GM12878 (cell line): ENCODE results near the gene CD101. TPM values are rescaled to one million over a fixed set of nuclear protein-coding genes. Genes with fewer than 3 reads are reported as not detected.

Experiments
- ASH2L ChIP-seq: fragments of 300-600, 200-600 bp; sonication (generic); IDR thresholded peaks from 2 replicates; pipeline ENCODE4 v1.6.1; 2017; ENCODE audit warnings: low read depth, mild to moderate bottlenecking, borderline replicate concordance
- BACH1 ChIP-seq: fragments of 450-650 bp; IDR thresholded peaks from 2 replicates; pipeline ENCODE4 v1.6.1; 2017; ENCODE audit warnings: mild to moderate bottlenecking, borderline replicate concordance
- BRCA1 ChIP-seq: IDR thresholded peaks from 2 replicates; pipeline ENCODE4 v1.6.1; 2011; ENCODE audit warnings: low read depth, low read length, improper control_type of control experiment
- CBFB ChIP-seq: IDR thresholded peaks from 2 replicates; pipeline ENCODE4 v1.6.1; 2016; ENCODE audit warnings: antibody characterized with exemption, low read depth
- EGR1 ChIP-seq, 2 experiments: IDR thresholded peaks; 1 replicate in 1 of 2; 2 replicates in 1 of 2; pipeline ENCODE4 v1.6.1; 2011 to 2012; ENCODE audit warnings: low read depth in 2 of 2, low read length in 2 of 2, borderline replicate concordance in 1 of 2, mild to moderate bottlenecking in 1 of 2, moderate library complexity in 1 of 2
- FOS ChIP-seq: IDR thresholded peaks from 3 replicates; pipeline ENCODE4 v1.6.1; 2011; ENCODE audit warnings: borderline replicate concordance; ENCODE audit not compliant: insufficient read length; ENCODE audit errors: extremely low read depth
- HDGF ChIP-seq: fragments of 450-650 bp; IDR thresholded peaks from 2 replicates; pipeline ENCODE4 v1.6.1; 2016; ENCODE audit warnings: antibody characterized with exemption
- NR2C2 ChIP-seq: IDR thresholded peaks from 2 replicates; pipeline ENCODE4 v1.6.1; 2011; ENCODE audit warnings: borderline replicate concordance, low read depth; ENCODE audit not compliant: control insufficient read depth, insufficient read length
- SIN3A ChIP-seq: IDR thresholded peaks from 2 replicates; pipeline ENCODE4 v1.6.1; 2012; ENCODE audit warnings: low read depth, low read length, improper control_type of control experiment
- SMAD1 ChIP-seq: fragments of 450-650 bp; IDR thresholded peaks from 2 replicates; pipeline ENCODE4 v1.6.1; 2018; ENCODE audit warnings: mild to moderate bottlenecking, low read depth; ENCODE audit not compliant: partially characterized antibody
- STAT1 ChIP-seq: fragments of 450-650 bp; conservative IDR thresholded peaks from 2 replicates; pipeline ENCODE4 v1.6.1; 2014; ENCODE audit warnings: antibody characterized with exemption, mild to moderate bottlenecking
- SUZ12 ChIP-seq: fragments of 200-600 bp; sonication (generic); IDR thresholded peaks from one replicate; pipeline ENCODE4 v1.6.1; 2018; ENCODE audit warnings: antibody characterized with exemption, mild to moderate bottlenecking; ENCODE audit not compliant: unreplicated experiment
- polyA plus RNA-seq, 11 experiments: library from polyadenylated mRNA; depleted of rRNA in 4 of 11; unstranded in 6 of 11; stranded (reverse) in 5 of 11; fragments of >200 nt; fragmentation: Nextera tagmentation in 4 of 11; fragmentation: Illumina TruSeq in 1 of 11; extraction: Ambion mirVana in 4 of 11; extraction: Trizol in 1 of 11; gene quantifications; 1 replicate in 1 of 11; 2 replicates in 10 of 11; pipeline versions ENCODE4 v1.2.1 to v1.2.3, GENCODE V29; 2011 to 2016; ENCODE audit warnings: inconsistent platforms in 2 of 11, missing spikeins in 2 of 11, low read depth in 1 of 11
- total RNA-seq, 4 experiments: library from RNA; depleted of rRNA in 3 of 4; stranded (reverse); fragments of >200 nt in 3 of 4; fragmentation: Illumina TruSeq in 1 of 4; extraction: Trizol in 1 of 4; gene quantifications; 2 replicates each; pipeline versions ENCODE4 v1.2.1 to v1.2.3, GENCODE V29; 2013 to 2021
- TF ChIP-seq, protein P1 (sequence below): fragments of 450-650 bp; IDR thresholded peaks from 2 replicates; pipeline ENCODE4 v1.6.1; 2017; ENCODE audit warnings: antibody characterized with exemption, mild to moderate bottlenecking, moderate library complexity
- TF ChIP-seq, protein P2 (sequence below): fragments of 450-650 bp; IDR thresholded peaks from 2 replicates; pipeline ENCODE4 v1.6.1; 2014; ENCODE audit warnings: mild to moderate bottlenecking
- TF ChIP-seq, protein P3 (sequence below): fragments of 450-650 bp; conservative IDR thresholded peaks from 2 replicates; pipeline ENCODE4 v1.6.1; 2017; ENCODE audit warnings: mild to moderate bottlenecking, moderate library complexity
- TF ChIP-seq, protein P4 (sequence below), 3 experiments: IDR thresholded peaks in 2 of 3; conservative IDR thresholded peaks in 1 of 3; 2 replicates each; pipeline ENCODE4 v1.5.1; 2011; ENCODE audit warnings: low read depth in 3 of 3, low read length in 3 of 3, mild to moderate bottlenecking in 3 of 3, control low read depth in 2 of 3, moderate library complexity in 2 of 3, inconsistent platforms in 1 of 3, mixed read lengths in 1 of 3; ENCODE audit not compliant: control insufficient read depth in 2 of 3, insufficient read depth in 1 of 3; ENCODE audit errors: extremely low read depth in 1 of 3
- TF ChIP-seq, protein P5 (sequence below): IDR thresholded peaks from 2 replicates; pipeline ENCODE4 v1.6.1; 2012; ENCODE audit warnings: low read depth, low read length, improper control_type of control experiment

The CD101 gene
- total and polyA plus RNA-seq, 10 of the 15 experiments (the other 5 are each of a cell fraction or from before 2014, with no cell fraction given): 0.56 to 7.9 (median 2.9) TPM

- TF ChIP-seq, protein P1, sequence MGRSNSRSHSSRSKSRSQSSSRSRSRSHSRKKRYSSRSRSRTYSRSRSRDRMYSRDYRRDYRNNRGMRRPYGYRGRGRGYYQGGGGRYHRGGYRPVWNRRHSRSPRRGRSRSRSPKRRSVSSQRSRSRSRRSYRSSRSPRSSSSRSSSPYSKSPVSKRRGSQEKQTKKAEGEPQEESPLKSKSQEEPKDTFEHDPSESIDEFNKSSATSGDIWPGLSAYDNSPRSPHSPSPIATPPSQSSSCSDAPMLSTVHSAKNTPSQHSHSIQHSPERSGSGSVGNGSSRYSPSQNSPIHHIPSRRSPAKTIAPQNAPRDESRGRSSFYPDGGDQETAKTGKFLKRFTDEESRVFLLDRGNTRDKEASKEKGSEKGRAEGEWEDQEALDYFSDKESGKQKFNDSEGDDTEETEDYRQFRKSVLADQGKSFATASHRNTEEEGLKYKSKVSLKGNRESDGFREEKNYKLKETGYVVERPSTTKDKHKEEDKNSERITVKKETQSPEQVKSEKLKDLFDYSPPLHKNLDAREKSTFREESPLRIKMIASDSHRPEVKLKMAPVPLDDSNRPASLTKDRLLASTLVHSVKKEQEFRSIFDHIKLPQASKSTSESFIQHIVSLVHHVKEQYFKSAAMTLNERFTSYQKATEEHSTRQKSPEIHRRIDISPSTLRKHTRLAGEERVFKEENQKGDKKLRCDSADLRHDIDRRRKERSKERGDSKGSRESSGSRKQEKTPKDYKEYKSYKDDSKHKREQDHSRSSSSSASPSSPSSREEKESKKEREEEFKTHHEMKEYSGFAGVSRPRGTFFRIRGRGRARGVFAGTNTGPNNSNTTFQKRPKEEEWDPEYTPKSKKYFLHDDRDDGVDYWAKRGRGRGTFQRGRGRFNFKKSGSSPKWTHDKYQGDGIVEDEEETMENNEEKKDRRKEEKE: no peak
- TF ChIP-seq, protein P2, sequence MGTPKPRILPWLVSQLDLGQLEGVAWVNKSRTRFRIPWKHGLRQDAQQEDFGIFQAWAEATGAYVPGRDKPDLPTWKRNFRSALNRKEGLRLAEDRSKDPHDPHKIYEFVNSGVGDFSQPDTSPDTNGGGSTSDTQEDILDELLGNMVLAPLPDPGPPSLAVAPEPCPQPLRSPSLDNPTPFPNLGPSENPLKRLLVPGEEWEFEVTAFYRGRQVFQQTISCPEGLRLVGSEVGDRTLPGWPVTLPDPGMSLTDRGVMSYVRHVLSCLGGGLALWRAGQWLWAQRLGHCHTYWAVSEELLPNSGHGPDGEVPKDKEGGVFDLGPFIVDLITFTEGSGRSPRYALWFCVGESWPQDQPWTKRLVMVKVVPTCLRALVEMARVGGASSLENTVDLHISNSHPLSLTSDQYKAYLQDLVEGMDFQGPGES: peak; percentile 78; the same call in 1 of the 2 replicates
- TF ChIP-seq, protein P3, sequence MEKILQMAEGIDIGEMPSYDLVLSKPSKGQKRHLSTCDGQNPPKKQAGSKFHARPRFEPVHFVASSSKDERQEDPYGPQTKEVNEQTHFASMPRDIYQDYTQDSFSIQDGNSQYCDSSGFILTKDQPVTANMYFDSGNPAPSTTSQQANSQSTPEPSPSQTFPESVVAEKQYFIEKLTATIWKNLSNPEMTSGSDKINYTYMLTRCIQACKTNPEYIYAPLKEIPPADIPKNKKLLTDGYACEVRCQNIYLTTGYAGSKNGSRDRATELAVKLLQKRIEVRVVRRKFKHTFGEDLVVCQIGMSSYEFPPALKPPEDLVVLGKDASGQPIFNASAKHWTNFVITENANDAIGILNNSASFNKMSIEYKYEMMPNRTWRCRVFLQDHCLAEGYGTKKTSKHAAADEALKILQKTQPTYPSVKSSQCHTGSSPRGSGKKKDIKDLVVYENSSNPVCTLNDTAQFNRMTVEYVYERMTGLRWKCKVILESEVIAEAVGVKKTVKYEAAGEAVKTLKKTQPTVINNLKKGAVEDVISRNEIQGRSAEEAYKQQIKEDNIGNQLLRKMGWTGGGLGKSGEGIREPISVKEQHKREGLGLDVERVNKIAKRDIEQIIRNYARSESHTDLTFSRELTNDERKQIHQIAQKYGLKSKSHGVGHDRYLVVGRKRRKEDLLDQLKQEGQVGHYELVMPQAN: peak; percentile 99
- no peak for TF ChIP-seq SUZ12
- peak; percentile 91 for TF ChIP-seq HDGF
- TF ChIP-seq ASH2L: 0 out of 2 replicates have a peak, but pooled peaks have one; percentile 68
- TF ChIP-seq NR2C2: no peak
- peak; percentile 73 for TF ChIP-seq BACH1
- TF ChIP-seq, protein P4, sequence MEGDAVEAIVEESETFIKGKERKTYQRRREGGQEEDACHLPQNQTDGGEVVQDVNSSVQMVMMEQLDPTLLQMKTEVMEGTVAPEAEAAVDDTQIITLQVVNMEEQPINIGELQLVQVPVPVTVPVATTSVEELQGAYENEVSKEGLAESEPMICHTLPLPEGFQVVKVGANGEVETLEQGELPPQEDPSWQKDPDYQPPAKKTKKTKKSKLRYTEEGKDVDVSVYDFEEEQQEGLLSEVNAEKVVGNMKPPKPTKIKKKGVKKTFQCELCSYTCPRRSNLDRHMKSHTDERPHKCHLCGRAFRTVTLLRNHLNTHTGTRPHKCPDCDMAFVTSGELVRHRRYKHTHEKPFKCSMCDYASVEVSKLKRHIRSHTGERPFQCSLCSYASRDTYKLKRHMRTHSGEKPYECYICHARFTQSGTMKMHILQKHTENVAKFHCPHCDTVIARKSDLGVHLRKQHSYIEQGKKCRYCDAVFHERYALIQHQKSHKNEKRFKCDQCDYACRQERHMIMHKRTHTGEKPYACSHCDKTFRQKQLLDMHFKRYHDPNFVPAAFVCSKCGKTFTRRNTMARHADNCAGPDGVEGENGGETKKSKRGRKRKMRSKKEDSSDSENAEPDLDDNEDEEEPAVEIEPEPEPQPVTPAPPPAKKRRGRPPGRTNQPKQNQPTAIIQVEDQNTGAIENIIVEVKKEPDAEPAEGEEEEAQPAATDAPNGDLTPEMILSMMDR (IDR thresholded peaks at IDR 0.05 in 2 of 3, conservative IDR thresholded peaks at IDR 0.05 in 1 of 3; ENCODE audit: control insufficient read depth in 2 of 3, extremely low read depth in 1 of 3, insufficient read depth in 1 of 3, low read depth in 3 of 3, low read length in 3 of 3): peak in 1 of 3 experiments; percentile 26; a peak in 1 of 6 replicates
- no peak for TF ChIP-seq BRCA1
- TF ChIP-seq SIN3A: peak; percentile 99
- TF ChIP-seq STAT1: 0 out of 2 replicates have a peak, but pooled peaks have one; percentile 33
- TF ChIP-seq FOS: peak; percentile 58
- TF ChIP-seq, protein P5, sequence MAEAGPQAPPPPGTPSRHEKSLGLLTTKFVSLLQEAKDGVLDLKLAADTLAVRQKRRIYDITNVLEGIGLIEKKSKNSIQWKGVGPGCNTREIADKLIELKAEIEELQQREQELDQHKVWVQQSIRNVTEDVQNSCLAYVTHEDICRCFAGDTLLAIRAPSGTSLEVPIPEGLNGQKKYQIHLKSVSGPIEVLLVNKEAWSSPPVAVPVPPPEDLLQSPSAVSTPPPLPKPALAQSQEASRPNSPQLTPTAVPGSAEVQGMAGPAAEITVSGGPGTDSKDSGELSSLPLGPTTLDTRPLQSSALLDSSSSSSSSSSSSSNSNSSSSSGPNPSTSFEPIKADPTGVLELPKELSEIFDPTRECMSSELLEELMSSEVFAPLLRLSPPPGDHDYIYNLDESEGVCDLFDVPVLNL: peak; percentile 98
- peak in 1 of 2 experiments; percentile 50; a peak in 1 of 3 replicates for TF ChIP-seq EGR1 (IDR thresholded peaks at IDR 0.05; ENCODE audit: borderline replicate concordance in 1 of 2, low read depth in 2 of 2, low read length in 2 of 2)
- TF ChIP-seq CBFB: peak; percentile 41; the same call in 1 of the 2 replicates
- peak; percentile 1 for TF ChIP-seq SMAD1
Observed at GRCh38 chr1:117059678-117060440, 58.3 kb downstream of the CD101 start, which contains the start of gene TTF2 (continued).
